Measurements from ENCODE around the gene ZNF791.

DNA sequence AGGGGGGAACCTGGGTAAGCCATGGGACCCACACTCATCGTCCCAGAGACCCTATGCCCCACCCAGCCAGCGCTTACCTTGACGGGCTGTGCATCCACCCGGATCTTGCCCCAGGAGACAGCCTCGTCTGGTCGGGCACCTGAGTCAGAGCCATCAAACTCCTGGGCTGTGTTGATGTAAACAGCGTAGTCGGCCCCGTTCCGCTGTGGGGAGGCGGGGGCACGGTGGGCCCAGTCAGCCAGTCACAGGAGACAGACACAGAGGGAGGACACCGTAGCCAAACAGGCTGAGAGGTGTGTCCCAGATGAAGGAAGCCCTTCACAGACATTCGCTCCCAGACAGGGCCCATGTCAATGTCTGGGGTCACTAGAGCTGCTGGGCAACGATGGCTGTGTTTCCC lies 65.2 kb downstream of the ZNF791 start:
- TF ChIP-seq CTCF (IDR thresholded peaks at IDR 0.05; ENCODE audit: low read depth, low read length, poor library complexity, severe bottlenecking) (no peak), EZH2phosphoT487 (IDR thresholded peaks at IDR 0.05; ENCODE audit: borderline replicate concordance, low read length) (no peak)

All from DOHH2 (cell line).